GM21619 (cell line): Measurements from ENCODE around the gene HOXD4.

ENCODE experiments used
- ATAC-seq: cut with Tn5 transposase; IDR thresholded peaks from one replicate; pipeline ENCODE4 v1.9.1; 2021; ENCODE audit not compliant: unreplicated experiment

The HOXD4 gene

DNA sequence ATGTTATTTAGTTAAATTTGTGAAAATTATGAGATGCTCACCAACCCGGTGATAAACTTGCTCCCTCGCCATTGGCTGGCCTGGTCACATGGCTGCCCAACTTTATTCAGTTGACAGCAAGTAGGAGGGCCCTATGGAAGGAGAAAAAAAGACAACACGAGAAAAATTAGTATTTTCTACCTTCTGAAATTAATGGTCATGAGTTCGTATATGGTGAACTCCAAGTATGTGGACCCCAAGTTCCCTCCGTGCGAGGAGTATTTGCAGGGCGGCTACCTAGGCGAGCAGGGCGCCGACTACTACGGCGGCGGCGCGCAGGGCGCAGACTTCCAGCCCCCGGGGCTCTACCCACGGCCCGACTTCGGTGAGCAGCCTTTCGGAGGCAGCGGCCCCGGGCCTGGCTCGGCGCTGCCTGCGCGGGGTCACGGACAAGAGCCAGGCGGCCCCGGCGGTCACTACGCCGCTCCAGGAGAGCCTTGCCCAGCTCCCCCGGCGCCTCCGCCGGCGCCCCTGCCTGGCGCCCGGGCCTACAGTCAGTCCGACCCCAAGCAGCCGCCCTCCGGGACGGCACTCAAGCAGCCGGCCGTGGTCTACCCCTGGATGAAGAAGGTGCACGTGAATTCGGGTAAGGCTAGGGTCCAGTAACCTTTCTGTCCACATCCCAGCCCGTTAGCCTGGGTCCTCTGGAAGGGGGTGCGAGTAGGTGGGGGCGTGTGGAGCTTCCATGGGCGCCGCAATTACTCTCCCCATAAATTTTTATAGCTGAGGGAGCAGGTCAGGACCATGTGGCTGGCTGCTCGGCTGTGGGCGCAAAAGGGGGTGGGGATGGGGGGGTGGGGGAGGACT lies at the start of gene HOXD4:
Gene HOXD4, plus strand, starts transcription at position 109 of the 846 bp plus-strand sequence. Its CDS starts 84 bp downstream, at position 193.
- no peak for ATAC-seq

DNA sequence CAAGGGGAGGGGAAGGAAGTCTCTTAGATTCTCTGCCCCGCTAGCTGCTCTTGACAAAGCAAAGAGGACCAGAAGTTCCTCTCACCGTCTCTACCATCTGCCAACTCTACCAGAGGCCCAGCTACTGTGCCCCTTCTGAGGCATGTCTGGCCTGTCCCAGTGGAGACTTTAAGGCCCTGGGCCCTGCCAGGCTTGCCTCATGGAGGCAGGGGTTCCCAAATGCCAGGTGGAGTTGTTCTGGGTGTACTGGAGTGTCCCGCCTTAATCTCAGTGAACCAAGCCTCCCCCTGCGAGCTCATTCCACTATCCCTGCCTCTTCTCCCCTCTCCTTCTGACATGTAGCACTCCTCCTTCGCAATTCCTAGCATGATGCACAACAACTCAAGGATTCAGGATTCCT lies 49.5 kb upstream of the HOXD4 start:
- ATAC-seq: no peak

DNA sequence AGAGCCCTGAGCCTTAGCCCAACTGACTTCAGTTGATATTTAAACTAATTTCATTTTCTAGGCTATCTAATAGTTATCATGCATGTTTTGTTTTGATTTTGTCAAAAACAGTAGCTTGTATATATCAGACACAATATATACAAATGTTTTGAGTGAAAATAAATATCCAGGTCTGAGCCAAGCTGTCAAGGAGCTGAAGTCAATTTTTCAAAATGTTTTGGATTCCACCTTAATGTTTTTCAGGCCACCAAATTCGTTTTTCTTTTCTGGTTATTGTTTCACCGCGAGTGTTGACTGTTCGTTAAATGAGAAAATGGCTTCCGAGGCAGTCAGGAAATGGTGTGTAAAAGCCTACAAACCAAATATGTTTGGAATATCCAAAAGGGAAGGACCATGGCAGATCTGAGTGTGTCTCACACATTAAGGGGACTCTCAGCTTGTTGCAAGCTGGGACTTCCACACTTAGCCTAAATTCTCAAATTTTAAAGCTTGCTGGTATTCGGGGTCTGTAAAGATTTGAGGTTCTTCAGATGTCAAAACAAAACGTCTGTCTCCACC lies 49.0 kb upstream of the HOXD4 start:
- no peak for ATAC-seq

DNA sequence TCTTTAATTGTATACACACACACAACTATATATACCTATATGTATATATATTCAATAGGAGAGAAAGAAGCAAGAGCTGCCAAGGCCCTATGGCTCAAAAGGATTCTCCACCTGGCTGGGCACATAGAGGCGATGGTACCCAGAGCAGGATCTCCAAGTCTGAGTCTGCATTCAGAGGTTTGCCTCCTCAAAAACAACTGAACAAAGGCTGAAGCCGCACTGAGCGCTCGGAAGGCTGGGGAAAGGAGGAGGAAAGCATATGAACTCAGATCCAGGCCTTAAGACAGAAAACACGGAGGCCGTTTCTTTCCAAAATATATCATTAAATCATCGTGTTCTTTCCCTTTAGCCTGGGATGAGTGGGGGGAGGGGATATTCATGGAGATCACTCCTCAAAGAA lies 48.2 kb upstream of the HOXD4 start:
- no peak for ATAC-seq

DNA sequence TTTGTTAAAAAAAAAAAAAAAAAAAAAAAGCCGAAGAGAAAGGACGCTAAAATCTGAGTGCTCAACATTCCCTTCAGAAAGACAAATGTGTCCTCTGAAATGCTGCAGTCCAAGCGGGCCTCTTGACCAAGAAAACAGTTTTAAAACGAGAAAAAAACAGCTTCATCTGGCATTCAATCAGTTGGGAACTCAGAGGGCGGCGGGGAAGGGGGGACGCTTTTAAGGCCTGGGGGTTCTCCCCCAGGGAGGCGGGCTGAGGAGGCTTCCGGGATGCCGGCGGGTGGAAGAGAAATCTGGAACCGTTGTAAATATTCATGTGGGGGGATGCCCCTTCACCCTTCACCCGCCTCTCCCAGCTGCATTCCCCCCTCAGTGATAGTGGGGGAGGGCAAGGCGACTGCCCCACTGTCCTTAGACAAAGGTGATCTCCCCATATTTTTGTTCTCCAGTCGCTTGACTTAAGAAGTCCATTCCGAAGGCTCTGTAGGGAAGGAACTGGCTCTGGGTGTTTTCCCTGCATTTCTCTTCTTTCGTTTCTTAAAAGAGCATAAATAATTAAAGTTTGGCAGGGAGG lies 47.5 kb upstream of the HOXD4 start:
- no peak for ATAC-seq

DNA sequence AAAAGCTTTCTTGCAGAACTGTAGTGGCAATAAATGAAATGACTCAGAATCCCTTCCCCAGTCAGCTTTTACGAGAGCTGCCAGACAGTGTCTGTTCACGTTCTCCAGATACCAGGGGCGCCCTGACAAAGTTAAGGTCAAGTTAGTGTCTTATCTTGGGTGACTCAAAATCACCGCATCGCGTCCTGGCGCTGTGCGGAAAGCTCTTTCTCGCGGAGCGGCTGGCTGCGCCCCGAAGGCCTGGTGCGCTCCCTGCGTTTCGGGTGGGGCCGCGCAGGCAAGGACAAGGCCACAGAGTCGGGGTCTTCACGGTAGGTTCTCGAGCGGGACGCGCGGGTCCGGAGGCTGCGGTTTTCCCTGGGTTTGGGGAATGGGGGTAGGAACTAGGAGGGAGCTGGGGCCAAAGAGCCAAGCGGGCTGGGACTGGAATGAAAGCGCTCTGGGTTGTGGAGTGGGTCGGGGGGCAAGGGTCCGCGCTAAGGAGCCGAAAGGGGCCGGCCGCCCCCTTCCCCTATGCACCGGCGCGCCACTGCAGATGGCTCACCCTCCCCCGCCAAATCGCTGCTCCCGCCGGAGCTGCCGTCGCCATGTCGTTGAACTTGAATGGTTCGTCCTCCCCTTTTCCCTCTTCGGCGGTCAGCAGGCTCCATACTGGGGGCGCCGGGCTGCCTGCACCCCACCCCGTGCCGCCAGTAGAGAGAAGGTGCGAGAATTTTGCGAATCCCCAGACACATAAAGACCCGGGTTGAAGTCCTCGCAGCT lies 46.9 kb upstream of the HOXD4 start:
- no peak for ATAC-seq

DNA sequence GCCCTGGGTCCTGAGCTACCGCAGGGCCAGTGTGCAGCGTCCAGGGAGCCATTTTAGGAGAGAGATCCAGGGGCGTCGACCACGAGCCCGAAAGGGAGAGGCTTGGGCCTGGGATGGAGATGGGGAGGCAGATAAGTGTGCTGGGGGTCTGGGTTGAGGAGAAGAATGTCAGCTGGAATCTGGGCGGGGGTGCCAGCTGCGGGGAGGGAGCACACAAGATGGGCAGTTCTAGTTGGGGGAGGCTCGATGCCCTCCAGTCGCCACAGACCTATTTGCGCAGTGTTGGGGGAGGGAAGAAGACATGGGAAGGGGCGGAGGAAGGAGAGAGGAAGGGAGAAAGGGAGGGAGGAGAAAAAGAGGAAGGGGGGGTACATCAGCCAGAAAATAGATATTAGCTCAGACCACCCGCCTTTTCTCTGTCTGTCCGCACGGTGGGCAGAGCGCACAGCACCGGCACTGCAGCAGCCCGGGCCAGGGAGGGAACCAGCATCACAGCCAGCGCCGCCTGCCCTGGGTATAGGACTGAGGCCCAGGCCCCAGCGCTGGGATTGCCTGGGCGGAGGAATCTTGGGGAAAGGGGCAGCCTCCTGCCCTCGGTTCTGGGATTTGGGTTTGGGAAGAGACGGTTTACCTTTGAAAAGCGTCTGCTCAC lies 46.1 kb upstream of the HOXD4 start:
- no peak for ATAC-seq

DNA sequence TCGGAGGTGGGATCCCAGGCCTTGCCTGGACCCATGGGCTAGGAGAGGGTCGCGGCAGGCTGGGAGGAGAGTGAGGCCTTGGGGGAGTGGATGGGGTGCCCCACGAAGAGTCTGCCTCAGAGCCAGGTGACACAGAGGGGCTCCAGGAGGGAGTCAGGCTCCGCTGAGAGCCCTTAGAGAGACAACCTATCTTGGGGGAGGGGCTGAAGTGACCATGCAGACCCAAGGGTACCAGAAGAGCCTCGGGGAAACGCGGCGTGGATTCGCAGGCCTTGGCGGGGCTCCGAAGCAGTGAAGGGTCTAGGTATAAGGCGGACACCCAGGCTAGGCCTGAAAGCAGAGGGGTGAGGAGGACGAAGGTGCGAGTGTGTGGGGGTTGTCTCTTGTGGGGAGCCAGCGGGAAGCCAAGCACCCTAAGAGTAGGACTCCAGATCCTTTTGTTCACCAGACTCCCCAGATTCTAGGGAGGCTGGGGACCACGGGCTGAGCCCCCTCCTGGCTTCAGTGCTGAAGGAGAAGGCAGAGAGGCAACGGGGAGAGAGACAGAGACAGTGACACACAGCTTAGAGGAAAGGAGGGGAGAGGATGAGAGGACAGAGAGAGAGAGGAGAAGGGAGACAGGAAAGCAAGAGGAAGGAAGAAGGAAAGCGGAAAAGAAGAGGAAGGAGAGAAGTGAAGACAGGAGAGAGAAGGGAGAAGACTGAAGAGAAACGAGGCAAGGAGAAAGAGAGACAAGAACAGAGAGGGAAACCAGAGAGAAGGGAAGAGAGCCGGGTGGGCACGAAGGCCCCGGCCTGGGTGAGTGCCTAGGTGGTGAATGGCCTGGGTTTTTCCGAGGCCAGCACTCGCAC lies 45.4 kb upstream of the HOXD4 start:
- ATAC-seq: no peak

DNA sequence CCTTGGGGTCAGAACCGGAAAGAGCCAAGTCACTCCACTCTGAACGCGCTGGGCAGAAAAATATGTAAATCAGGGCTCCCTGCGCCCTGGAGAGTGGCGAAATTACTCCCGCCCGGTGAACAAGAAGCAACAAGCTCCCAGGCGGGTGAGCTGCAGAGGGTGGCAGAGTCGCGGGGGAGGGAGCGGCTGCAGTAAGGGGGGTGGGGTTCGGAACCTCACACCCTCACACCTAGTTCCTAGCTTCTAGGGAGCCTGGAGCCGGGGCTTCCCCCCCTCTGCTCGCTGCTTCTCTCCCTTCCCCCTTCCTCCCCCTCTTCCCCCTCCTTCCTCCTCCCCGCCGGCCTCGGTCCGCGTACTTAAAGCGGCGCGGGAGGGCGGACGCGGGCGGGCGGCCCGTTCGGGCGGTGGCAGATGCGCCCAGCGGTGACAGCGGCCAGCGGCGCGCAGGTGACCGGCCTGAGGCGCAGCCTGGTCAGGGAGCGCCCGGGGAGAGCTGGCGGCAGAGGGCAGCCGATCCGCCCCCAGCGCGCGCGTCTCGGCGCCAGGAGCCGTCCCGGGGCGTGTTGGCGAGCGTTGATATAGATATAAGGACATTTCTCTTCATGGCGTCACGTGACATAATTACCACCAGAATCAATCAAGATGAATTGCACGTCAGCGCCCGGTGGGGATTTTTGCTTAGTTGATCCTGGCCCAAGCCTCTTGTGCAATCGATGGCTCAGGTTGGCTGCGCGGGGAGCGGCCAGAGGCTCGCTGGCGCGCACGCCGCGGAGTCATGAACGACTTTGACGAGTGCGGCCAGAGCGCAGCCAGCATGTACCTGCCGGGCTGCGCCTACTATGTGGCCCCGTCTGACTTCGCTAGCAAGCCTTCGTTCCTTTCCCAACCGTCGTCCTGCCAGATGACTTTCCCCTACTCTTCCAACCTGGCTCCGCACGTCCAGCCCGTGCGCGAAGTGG lies 44.5 kb upstream of the HOXD4 start, which contains the start of gene HOXD11:
Gene HOXD11, plus strand, starts transcription at position 700 of the 959 bp plus-strand sequence. Its CDS starts 76 bp downstream, at position 776.
- ATAC-seq: no peak

DNA sequence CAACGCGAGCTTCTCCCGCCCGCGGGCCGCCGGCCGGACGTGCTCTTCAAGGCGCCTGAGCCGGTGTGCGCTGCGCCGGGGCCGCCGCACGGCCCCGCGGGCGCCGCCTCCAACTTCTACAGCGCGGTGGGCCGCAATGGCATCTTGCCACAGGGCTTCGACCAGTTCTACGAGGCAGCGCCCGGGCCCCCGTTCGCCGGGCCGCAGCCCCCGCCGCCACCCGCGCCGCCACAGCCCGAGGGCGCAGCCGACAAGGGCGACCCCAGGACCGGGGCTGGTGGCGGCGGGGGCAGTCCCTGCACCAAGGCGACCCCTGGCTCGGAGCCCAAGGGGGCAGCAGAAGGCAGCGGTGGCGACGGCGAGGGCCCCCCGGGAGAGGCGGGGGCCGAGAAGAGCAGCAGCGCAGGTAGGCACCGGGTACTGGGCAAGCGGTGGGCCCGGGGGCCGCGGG lies 43.6 kb upstream of the HOXD4 start:
- ATAC-seq: no peak

DNA sequence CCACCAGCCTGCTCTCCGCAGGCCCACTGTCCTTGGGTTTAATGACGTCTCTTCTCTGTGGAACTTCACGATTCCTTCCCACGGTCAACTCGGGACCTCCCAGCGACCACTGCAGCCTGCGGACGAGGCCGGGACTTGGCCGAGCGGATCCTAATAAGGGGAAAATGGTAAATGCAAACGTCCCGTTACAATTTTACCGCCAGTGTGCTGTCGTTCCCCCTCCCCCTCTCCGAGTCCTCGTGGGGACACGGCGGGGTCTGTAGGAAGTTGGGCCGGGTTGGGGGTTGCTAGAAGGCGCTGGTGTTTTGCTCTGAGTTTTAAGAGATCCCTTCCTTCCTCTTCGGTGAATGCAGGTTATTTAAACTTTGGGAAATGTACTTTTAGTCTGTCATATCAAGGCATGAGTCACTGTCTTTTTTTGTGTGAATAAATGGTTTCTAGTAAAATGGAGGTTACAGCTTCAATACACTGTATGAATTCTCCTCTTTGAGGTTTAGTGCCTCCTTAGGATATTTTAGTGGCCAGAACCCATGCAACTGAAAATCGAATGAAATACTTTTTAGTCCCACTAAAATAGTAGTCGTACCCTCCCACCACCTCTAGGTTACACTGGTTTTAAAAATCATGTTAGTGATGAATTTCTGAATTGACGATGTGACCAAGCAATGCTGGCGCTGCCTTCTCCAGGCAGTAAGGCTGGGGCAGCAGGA lies 42.0 kb upstream of the HOXD4 start:
- no peak for ATAC-seq

DNA sequence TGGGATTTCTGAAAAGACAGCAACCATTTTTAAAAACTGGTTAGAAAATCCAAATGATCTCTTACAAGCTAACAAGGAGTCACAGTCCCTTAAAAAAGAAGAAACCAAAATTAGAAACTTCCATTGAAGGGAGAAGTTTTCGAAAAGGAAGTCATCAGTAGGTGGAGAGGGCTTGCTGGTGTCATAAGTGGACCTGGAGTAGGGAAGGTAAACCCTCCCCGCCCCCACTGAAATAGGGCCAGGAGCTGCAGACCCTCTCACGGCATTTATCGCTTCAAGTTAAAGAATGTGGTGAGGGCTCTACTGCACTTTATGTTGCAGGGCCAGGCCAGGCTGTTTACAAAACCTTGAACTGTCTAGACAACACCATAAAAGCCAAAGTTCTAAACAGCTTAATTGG lies 41.4 kb upstream of the HOXD4 start:
- no peak for ATAC-seq

DNA sequence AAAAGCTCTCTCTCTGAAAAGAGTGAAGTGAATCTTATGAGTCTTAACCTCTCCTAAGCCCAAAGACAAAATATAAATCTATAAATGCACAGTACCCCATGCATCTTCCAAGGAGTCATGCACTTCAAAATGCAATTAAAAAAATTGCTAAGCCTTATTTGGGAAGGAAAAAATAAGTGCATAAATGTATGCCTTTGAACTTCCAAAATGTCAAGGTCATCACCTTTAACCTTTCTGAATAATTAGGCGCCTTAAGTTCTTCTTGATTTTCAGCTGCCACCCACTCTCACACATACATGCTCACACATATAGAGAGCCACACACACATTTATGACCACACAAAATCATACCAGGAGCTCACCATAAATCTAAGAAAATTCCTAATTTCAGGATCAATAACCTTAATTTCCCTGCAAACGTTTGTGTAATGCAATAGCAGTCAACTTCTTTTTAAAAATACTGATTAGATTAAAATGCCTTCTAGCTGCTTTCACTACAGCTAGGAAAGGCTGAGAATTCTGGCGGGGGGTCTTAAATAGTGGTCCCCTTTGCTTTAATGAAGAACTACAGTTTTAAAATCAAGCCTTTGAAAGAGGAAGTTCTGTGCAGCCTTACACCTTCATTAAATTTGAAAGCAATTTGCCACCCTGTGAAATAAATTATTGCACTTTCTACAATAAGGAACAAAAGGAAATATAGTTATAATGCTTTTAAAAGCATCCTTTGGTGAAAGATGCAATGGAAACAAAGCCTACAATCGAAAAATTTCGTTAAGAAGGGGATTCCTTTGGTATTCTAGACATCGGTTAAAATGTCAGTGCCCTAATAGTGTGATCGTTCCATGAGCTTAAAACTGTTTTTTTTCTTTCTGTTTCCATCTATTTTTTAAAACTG lies 40.7 kb upstream of the HOXD4 start:
- ATAC-seq: no peak

DNA sequence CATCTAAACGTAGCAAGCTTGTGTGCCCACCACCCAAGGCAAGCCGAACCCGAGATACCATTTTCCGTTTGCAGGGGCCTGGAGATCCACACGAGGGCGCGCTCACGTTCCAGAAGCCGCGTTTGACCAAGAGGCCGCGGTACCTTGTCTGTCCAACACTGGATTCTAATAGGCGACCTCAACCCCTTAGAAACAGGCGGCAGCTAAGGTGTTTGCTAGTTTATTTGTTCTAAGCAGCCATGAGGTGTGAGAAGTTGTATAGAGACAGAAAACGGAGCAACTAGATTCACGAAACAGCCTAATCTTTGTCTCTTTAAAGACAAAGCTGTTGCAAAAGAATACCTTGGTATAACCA lies 40.1 kb upstream of the HOXD4 start:
- no peak for ATAC-seq

DNA sequence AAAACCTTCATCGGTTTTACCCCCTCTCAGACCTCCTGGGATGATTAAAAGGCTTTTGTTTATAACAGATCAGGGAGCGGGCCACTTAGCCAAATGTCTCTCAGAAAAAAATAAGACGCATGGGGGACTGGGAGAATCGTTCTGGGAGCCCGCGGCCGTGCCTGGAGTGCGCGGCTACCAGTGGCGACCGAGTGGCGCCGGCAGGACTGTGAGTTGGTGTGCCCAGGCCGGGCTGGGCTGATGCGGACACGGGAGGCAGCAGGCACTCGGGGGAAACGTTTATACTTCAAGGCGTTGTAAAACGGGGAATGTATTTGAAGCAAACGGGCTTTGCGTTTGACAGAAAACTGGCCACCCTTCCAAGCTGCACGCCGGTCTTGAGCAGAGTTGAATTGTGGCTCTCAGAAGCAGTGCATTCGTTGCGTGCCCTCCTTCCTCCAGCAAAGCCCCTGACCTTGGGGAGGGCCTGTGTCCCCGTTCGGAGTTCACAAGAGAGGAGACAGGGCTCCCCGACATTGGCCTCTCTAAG lies 39.4 kb upstream of the HOXD4 start:
- no peak for ATAC-seq

DNA sequence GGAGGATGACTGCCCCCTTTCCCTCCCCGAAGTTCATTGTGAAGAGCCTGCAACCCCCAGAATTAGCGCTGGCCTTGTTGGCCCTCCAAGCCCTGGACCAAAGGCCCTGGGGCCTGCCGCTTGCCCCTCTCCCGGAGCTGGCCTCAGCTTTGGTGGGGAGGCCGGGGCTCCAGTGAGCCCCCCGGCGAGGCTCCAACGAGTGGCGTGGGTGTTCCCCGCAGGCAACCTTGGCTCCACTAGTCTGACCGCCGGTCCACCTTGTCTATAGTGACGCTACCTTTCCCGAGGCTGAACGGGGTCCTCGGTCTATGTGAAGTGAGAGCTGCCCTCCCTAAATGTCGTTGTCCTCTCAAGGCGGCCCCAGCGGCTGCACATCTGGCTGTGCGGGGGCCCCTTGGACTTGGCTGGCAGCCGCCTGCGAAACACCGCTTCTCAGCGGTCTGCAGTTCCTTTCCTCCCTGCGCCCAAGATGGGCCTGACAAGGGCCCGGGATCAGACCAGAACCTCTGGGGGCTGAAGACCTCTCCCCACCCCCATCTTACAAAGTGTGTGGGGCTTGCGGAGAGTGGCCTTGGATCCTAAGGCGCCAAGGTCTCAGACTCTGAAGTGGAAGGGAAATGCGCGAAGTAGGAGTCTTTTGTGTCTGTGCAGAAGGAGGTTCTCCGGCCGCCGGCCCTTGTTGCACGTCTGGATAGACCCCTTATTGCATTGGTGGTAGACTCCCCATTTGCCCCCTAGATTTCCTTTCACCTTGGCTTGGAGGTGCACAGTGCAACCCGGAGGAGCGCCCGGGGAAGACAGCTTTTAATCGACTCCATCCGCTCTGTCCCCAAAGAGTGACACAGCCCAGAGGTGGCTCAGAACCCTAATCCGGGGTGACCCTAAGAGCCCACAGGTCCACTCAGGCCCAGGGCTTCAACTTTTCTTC lies 38.7 kb upstream of the HOXD4 start:
- no peak for ATAC-seq
